Measurements from ENCODE around the gene ITGA4.

ITGA4 gene

DNA sequence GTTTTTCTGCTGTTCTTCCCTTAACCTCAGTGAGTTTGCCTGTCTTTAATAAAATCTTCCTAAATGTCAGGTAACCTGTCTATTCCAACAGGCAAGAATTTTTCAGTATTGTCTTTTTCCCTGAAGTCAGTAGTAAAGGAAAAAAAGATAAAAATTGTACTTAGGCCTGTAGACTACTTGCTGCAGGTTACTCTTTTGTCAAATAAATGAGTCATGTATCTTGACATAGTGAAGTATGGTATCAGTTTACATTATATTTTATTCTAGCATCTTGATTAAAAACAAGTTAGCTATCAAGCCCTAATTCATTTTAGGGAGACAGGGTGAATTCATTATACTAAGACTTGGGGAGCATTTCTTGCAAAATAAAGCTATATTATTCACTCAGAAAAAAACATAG lies 59.8 kb downstream of the ITGA4 start:
- Histone ChIP-seq H3K9ac (ENCODE audit: low read length) (no peak overlapping the region), H3K36me3 (ENCODE audit: low read length) (peaks cover 21% of the 10 kb centered on the region; the same call in 1 of the 2 replicates), H3K9me3 (ENCODE audit: insufficient read depth, low read length) (no peaks in the 10 kb centered on the region), H3F3A (ENCODE audit: insufficient read depth) (no peaks in the 10 kb centered on the region), H3K27me3 (ENCODE audit: low read length) (no peaks in the 10 kb centered on the region), H3K9me2 (replicated peaks; ENCODE audit: insufficient read depth, low read length) (no peaks in the 10 kb centered on the region), H2AFZ (ENCODE audit: low read depth, low read length, severe bottlenecking) (no peak overlapping the region), H3K27ac (ENCODE audit: low read depth, low read length) (no peak overlapping the region), H3K4me3 (ENCODE audit: insufficient read depth, low read length, poor library complexity, severe bottlenecking) (no peak overlapping the region), H3K79me2 (ENCODE audit: insufficient read depth, low read length) (no peaks in the 10 kb centered on the region), H3K4me2 (ENCODE audit: low read depth, low read length, poor library complexity, severe bottlenecking) (no peak overlapping the region), H4K20me1 (ENCODE audit: low read depth, low read length) (no peaks in the 10 kb centered on the region)
- TF ChIP-seq, protein P1, sequence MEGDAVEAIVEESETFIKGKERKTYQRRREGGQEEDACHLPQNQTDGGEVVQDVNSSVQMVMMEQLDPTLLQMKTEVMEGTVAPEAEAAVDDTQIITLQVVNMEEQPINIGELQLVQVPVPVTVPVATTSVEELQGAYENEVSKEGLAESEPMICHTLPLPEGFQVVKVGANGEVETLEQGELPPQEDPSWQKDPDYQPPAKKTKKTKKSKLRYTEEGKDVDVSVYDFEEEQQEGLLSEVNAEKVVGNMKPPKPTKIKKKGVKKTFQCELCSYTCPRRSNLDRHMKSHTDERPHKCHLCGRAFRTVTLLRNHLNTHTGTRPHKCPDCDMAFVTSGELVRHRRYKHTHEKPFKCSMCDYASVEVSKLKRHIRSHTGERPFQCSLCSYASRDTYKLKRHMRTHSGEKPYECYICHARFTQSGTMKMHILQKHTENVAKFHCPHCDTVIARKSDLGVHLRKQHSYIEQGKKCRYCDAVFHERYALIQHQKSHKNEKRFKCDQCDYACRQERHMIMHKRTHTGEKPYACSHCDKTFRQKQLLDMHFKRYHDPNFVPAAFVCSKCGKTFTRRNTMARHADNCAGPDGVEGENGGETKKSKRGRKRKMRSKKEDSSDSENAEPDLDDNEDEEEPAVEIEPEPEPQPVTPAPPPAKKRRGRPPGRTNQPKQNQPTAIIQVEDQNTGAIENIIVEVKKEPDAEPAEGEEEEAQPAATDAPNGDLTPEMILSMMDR (IDR thresholded peaks at IDR 0.05; ENCODE audit: insufficient read depth, low read length, poor library complexity, severe bottlenecking) = no peak
- TF ChIP-seq EZH2phosphoT487 (conservative IDR thresholded peaks at IDR 0.05; ENCODE audit: low read length) = no peak

DNA sequence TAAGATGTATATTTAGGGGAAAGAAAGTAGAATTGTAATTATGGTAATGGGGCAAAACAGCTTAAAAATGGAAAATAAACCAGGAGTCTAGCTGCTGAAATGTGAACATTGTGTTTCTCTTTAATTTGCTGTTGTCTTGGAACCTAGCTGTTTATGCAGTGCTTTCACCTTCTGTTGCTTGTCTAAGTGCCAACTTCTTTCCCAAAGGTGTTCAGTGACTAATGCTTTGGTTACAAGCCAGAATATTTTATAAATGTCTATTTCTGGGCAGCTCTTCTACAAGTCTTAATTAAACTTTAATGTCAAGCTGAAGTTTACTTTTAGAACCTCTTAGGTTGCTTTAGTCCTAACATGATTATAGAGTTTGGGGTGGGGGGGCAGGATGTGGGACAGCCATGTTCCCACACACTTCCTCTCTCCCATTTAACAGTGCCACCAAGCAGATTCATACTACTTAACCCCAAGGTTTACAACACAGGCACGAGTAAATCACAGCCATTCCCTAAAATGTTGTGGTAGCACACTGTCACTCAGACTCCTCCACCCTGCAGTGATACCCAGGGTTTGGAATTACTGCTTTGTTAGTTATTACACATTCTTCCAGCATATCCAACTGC lies 60.6 kb downstream of the ITGA4 start:
- Histone ChIP-seq H4K20me1 (ENCODE audit: low read depth, low read length) (no peaks in the 10 kb centered on the region), H3K4me3 (ENCODE audit: insufficient read depth, low read length, poor library complexity, severe bottlenecking) (no peak overlapping the region), H3K79me2 (ENCODE audit: insufficient read depth, low read length) (no peaks in the 10 kb centered on the region), H2AFZ (ENCODE audit: low read depth, low read length, severe bottlenecking) (no peak overlapping the region), H3F3A (ENCODE audit: insufficient read depth) (no peaks in the 10 kb centered on the region), H3K9me2 (replicated peaks; ENCODE audit: insufficient read depth, low read length) (no peaks in the 10 kb centered on the region), H3K9me3 (ENCODE audit: insufficient read depth, low read length) (no peaks in the 10 kb centered on the region), H3K27ac (ENCODE audit: low read depth, low read length) (no peak overlapping the region), H3K9ac (ENCODE audit: low read length) (no peak overlapping the region), H3K36me3 (ENCODE audit: low read length) (peaks cover 19% of the 10 kb centered on the region; the same call in 1 of the 2 replicates), H3K27me3 (ENCODE audit: low read length) (no peaks in the 10 kb centered on the region), H3K4me2 (ENCODE audit: low read depth, low read length, poor library complexity, severe bottlenecking) (no peak overlapping the region)
- TF ChIP-seq, protein P1 (IDR thresholded peaks at IDR 0.05; ENCODE audit: insufficient read depth, low read length, poor library complexity, severe bottlenecking) = no peak
- TF ChIP-seq EZH2phosphoT487 (conservative IDR thresholded peaks at IDR 0.05; ENCODE audit: low read length) = no peak

DNA sequence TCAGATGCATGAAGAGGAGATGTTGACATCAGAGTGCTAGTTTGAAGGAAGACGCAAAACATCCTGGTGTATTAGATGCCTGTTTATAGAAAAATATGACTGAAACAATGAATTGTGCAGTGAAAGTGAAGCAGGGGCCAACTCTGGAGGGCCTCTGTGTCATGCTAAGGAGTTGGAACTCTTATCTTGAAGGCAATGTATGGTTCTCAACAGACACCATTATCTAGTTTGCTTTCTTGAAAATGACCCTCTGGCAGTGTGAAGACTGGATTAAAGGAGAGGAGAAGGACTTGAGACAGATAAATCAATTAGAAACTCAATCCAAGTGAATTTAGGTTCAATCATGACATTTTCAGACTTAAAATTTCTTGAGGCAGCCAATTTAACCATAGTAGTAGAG lies 63.1 kb downstream of the ITGA4 start:
- Histone ChIP-seq H3F3A (ENCODE audit: insufficient read depth) (no peaks in the 10 kb centered on the region), H3K36me3 (ENCODE audit: low read length) (peaks cover 28% of the 10 kb centered on the region; the same call in 1 of the 2 replicates), H3K9me2 (replicated peaks; ENCODE audit: insufficient read depth, low read length) (no peaks in the 10 kb centered on the region), H3K79me2 (ENCODE audit: insufficient read depth, low read length) (no peaks in the 10 kb centered on the region), H3K9me3 (ENCODE audit: insufficient read depth, low read length) (no peaks in the 10 kb centered on the region), H3K27me3 (ENCODE audit: low read length) (no peaks in the 10 kb centered on the region), H3K9ac (ENCODE audit: low read length) (no peak overlapping the region), H3K4me2 (ENCODE audit: low read depth, low read length, poor library complexity, severe bottlenecking) (no peak overlapping the region), H4K20me1 (ENCODE audit: low read depth, low read length) (no peaks in the 10 kb centered on the region), H2AFZ (ENCODE audit: low read depth, low read length, severe bottlenecking) (no peak overlapping the region), H3K27ac (ENCODE audit: low read depth, low read length) (no peak overlapping the region), H3K4me3 (ENCODE audit: insufficient read depth, low read length, poor library complexity, severe bottlenecking) (no peak overlapping the region)
- no peak for TF ChIP-seq EZH2phosphoT487 (conservative IDR thresholded peaks at IDR 0.05; ENCODE audit: low read length)
- TF ChIP-seq, protein P1 (IDR thresholded peaks at IDR 0.05; ENCODE audit: insufficient read depth, low read length, poor library complexity, severe bottlenecking) = no peak

Data from SU-DHL-6 (cell line).